HPDE6-E6E7 (cell line): ENCODE data around the gene SKA2.
"Not testable (repeated sequence)": the region's sequence is repeated elsewhere in the genome, so short reads cannot be mapped to it uniquely, and the experiment has no call there.

Experiments
- DNase-seq: peaks from one replicate; pipeline ENCODE4 v3.0.0; 2011; ENCODE audit warnings: missing footprints; ENCODE audit errors: extremely low spot score

The SKA2 gene

GRCh38 chr17:59151591-59151990 lies 3.4 kb downstream of the SKA2 start:
- no peak for DNase-seq

GRCh38 chr17:59151006-59151405 lies 4.0 kb downstream of the SKA2 start:
- no peak for DNase-seq

GRCh38 chr17:59149841-59150511 lies 5.0 kb downstream of the SKA2 start:
- no peak for DNase-seq

GRCh38 chr17:59149051-59149450 lies 5.9 kb downstream of the SKA2 start:
- no peak for DNase-seq

- DNase-seq: no peak
Measured at GRCh38 chr17:59145571-59146096, 9.4 kb downstream of the SKA2 start.

- peak; percentile 28 for DNase-seq
Measured at GRCh38 chr17:59141860-59142259, 13.1 kb downstream of the SKA2 start.

- DNase-seq: peak; percentile 41
Measured at GRCh38 chr17:59139939-59140338, 15.0 kb downstream of the SKA2 start.

- not testable (repeated sequence) for DNase-seq
Measured at GRCh38 chr17:59138339-59138738, 16.6 kb downstream of the SKA2 start.

- no peak for DNase-seq
Measured at GRCh38 chr17:59131131-59131530, 23.9 kb downstream of the SKA2 start.

- DNase-seq: no peak
Measured at GRCh38 chr17:59129814-59130213, 25.2 kb downstream of the SKA2 start.

- no peak for DNase-seq
Measured at GRCh38 chr17:59126809-59127417, 28.1 kb downstream of the SKA2 start.

GRCh38 chr17:59124665-59125064 lies 30.3 kb downstream of the SKA2 start:
- no peak for DNase-seq

- no peak for DNase-seq
Measured at GRCh38 chr17:59121901-59122480, 33.0 kb downstream of the SKA2 start.

- DNase-seq: no peak
Measured at GRCh38 chr17:59115474-59115873, 39.5 kb downstream of the SKA2 start.

GRCh38 chr17:59111539-59111938 lies 43.4 kb downstream of the SKA2 start:
- DNase-seq: no peak

GRCh38 chr17:59110973-59111372 lies 44.0 kb downstream of the SKA2 start:
- DNase-seq: no peak

- DNase-seq: no peak
Measured at GRCh38 chr17:59108400-59109102, 46.4 kb downstream of the SKA2 start.

- no peak for DNase-seq
Measured at GRCh38 chr17:59107306-59107670, 47.7 kb downstream of the SKA2 start.

GRCh38 chr17:59106463-59107305 lies 48.3 kb downstream of the SKA2 start, which contains the start of gene TRIM37:
TRIM37 (minus strand) TSS chr17:59106880; CDS start chr17:59106461, 419 bp downstream.
- DNase-seq: peak; percentile 98

GRCh38 chr17:59105852-59106462 lies 49.0 kb downstream of the SKA2 start:
- peak; percentile 35 for DNase-seq

GRCh38 chr17:59101178-59101577 lies 53.8 kb downstream of the SKA2 start:
- DNase-seq: no peak
